GM12801 (cell line): ENCODE data around the gene PEX1.

ENCODE experiments used
- TF ChIP-seq, protein P1 (sequence below): IDR thresholded peaks from one replicate; pipeline ENCODE4 v1.5.1; 2011; ENCODE audit warnings: control low read depth; ENCODE audit not compliant: insufficient read length; ENCODE audit errors: extremely low read depth

The PEX1 gene

DNA sequence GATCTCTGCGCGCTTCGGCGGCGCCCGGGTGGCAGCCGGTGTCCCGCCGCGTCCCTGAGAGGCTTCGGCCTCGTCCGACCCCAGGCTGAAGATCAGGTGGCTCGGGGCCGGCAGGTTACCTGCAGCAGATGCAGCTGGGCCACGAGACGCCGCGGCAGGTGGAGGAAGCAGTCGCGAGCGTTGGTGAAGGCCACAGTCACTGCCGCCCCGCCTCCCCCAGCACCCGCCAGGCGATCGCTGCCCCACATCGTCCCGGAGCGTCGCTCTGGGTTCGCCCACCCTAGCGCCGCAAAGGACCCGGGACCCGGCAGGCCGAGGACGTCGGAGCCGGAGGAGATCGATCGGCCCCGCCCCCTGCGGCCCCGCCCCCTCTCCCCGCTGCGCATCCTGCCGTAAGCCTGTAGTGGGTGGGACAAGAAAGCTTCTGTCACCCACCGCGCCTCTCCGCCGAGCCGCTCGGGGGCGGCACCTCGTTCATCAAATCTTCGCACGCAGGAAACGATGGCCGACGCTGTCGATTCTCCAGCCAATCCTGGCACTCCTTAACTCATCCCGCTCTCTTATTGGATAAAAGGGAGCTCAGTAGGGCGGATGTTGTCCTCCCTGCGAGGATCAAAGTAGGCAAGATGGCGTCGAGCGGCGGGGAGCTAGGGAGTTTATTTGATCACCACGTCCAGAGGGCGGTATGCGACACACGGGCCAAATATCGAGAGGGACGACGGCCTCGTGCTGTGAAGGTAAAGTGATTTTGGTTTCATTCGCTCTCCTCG is at the start of gene PEX1, which contains the start of gene RBM48:
Gene PEX1, minus strand, starts transcription at position 333 of the 770 bp plus-strand sequence. Its CDS starts 85 bp downstream, at position 248.
Gene RBM48, plus strand, starts transcription at position 608 of the 770 bp plus-strand sequence. Its CDS starts 19 bp downstream, at position 627.
- TF ChIP-seq, protein P1, sequence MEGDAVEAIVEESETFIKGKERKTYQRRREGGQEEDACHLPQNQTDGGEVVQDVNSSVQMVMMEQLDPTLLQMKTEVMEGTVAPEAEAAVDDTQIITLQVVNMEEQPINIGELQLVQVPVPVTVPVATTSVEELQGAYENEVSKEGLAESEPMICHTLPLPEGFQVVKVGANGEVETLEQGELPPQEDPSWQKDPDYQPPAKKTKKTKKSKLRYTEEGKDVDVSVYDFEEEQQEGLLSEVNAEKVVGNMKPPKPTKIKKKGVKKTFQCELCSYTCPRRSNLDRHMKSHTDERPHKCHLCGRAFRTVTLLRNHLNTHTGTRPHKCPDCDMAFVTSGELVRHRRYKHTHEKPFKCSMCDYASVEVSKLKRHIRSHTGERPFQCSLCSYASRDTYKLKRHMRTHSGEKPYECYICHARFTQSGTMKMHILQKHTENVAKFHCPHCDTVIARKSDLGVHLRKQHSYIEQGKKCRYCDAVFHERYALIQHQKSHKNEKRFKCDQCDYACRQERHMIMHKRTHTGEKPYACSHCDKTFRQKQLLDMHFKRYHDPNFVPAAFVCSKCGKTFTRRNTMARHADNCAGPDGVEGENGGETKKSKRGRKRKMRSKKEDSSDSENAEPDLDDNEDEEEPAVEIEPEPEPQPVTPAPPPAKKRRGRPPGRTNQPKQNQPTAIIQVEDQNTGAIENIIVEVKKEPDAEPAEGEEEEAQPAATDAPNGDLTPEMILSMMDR: no peak

DNA sequence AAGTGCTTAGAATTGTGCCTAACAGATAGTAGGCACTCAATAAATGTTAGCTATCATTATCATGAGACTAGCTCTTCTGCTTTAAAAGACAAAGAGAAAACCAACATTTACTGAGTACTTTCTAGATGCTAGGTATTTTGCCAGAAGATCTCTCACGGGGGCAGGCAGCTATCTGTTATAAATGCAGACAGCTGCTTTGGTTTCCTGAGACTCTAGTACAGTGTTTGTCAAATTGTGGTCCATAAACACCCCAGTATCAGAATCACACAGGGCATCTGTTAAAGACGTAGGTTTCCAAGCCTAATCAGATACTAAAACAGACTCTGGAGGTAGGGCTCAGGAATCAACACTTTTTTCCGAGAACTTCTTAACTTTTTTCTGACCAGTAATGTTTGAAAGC is 48.0 kb upstream of the PEX1 start:
- TF ChIP-seq, protein P1: no peak

DNA sequence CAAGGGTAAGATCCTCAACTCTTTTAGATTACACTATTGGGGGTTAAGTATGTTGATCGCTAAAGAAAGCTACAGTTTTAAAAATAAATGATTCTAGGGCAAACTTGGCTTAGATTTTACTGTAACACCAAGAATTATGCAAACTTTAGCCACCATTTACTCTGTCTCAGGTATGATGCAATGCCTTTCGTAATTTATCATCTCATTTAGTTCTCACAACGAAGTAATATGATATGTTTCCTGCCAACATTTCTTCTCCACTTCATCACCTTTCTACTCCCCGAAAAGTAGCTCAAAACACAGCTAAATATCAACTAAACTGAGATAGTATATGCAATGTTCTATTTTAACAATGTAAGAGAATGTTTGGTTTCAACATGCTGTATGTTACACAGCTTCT is 40.8 kb upstream of the PEX1 start:
- TF ChIP-seq, protein P1: no peak

DNA sequence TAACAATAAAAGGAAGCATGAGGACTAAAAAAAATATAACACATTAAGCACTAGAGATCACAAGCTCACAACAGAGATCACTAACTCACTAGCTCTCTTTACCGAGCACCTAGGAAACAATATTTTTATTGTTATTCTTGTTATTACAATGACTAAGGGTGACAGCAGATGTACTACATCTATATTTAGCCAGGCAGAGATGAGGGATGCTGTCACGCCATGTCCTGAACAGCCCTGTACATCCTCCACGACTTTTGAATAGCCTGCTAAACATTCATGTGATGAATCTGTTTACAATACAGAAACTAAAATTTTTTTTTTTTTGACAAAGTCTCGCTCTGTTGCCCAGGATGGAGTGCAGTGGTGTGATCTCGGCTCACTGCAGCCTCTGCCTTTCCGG is 39.1 kb upstream of the PEX1 start:
- TF ChIP-seq, protein P1: no peak

DNA sequence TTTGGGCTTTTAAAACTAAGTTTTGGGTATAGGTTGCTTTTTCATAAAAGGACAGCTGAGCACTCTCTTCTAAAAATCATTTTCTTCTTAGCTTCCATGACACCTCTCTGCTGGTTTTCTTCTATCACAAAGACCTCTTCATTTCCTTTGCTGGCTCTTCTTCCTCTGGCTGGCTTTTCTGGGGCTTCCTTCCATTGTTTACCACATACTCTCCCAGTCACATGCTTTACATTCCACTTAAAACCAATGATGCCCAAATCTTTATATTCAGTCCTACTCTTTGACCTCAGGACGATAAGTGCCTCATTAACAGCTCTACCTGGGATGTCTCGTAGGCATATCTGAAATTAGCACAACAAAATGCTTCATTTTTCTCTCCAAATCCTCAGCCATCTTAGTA is 35.0 kb upstream of the PEX1 start:
- TF ChIP-seq, protein P1: no peak

DNA sequence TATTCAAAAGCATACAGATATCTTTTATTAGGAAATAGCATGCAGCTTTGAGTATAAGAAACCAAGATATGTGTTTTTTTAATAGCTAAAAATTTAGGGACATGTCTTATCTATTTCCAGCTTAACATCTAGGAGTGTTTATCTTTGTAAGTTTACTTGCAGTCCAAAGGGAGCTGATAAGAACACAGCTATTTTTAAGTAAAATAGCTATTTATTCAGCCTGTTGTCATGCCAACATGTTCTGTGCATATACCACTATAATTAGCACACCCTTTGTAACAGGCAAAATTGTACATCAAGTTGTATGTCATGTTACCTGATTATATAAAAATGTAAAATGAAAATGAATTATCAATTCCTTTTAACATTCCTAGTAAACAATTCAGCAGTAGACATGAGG is 32.3 kb upstream of the PEX1 start:
- TF ChIP-seq, protein P1: no peak

DNA sequence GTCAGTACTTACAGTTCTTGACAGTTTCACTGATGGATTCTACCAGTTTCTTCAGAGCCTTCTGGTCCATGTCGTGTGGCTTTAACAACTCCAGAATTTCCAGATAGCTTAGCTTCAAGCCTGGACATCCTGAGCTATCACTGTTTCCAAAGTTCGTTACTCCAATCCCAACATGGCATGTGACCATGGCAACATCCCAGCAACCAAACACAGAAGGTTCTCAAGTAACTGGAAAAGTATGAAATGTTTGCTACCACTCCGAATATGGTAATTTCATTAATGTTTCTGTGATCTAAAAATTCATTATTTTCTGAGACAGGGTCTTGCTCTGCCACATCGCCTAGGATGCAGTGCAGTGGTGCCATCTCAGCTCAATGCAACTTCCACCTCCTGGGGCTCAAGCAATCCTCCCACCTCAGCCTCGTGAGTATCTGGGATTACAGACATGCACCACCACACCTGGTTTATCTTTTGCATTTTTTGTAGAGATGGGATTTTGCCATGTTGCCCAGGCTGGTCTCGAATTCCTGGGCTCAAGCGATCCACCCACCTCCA is 29.6 kb upstream of the PEX1 start:
- TF ChIP-seq, protein P1: no peak
